ENCODE results near the gene RUFY2. TPM values are rescaled to one million over a fixed set of nuclear protein-coding genes. Genes with fewer than 3 reads are reported as not detected.

The RUFY2 gene
- total RNA-seq, 2 donors from 2014 or later: 14.5 to 21.7 TPM

- no peaks in the 10 kb centered on the region for H3K9me3 ChIP-seq
- DNase-seq: no peak
- no peaks in the 10 kb centered on the region for H3K36me3 ChIP-seq
- no peak overlapping the region for H3K9ac ChIP-seq (ENCODE audit: low read depth in 2 of 2, low read length in 2 of 2)
- intact Hi-C loops (cut with DNase I): no loop called here
- no peaks in the 10 kb centered on the region for H3K27me3 ChIP-seq
- H3K4me3 ChIP-seq: no peak overlapping the region
- no peaks in the 10 kb centered on the region for H3K4me1 ChIP-seq
- no peak for TF ChIP-seq CTCF (IDR thresholded peaks at IDR 0.05)
- no peak overlapping the region for H3K27ac ChIP-seq
Measured at GRCh38 chr10:68364101-68364886, 42.8 kb downstream of the RUFY2 start.

GRCh38 chr10:68362590-68362989 lies 44.5 kb downstream of the RUFY2 start:
- intact Hi-C loops (cut with DNase I): no loop called here
- Histone ChIP-seq H3K4me3 (no peak overlapping the region), H3K27ac (no peak overlapping the region), H3K9ac (ENCODE audit: low read depth in 2 of 2, low read length in 2 of 2) (no peak overlapping the region), H3K36me3 (no peaks in the 10 kb centered on the region), H3K27me3 (no peaks in the 10 kb centered on the region), H3K9me3 (no peaks in the 10 kb centered on the region), H3K4me1 (no peaks in the 10 kb centered on the region)
- no peak for DNase-seq
- no peak for TF ChIP-seq CTCF (IDR thresholded peaks at IDR 0.05)

GRCh38 chr10:68359189-68359588 lies 47.9 kb downstream of the RUFY2 start:
- Histone ChIP-seq H3K9me3 (no peaks in the 10 kb centered on the region), H3K27ac (no peak overlapping the region), H3K36me3 (no peaks in the 10 kb centered on the region), H3K4me3 (no peak overlapping the region), H3K9ac (ENCODE audit: low read depth in 2 of 2, low read length in 2 of 2) (no peak overlapping the region), H3K27me3 (no peaks in the 10 kb centered on the region), H3K4me1 (no peaks in the 10 kb centered on the region)
- intact Hi-C loops (cut with DNase I): no loop called here
- DNase-seq: no peak
- TF ChIP-seq CTCF (IDR thresholded peaks at IDR 0.05): no peak

GRCh38 chr10:68353537-68353936 lies 53.5 kb downstream of the RUFY2 start:
- Histone ChIP-seq H3K4me3 (no peak overlapping the region), H3K9ac (ENCODE audit: low read depth in 2 of 2, low read length in 2 of 2) (no peak overlapping the region), H3K4me1 (no peaks in the 10 kb centered on the region), H3K9me3 (no peaks in the 10 kb centered on the region), H3K27ac (no peak overlapping the region), H3K27me3 (no peaks in the 10 kb centered on the region), H3K36me3 (no peaks in the 10 kb centered on the region)
- no peak for TF ChIP-seq CTCF (IDR thresholded peaks at IDR 0.05)
- DNase-seq: no peak
- intact Hi-C loops (cut with DNase I): no loop called here

GRCh38 chr10:68348265-68348741 lies 58.8 kb downstream of the RUFY2 start:
- Histone ChIP-seq H3K9me3 (no peaks in the 10 kb centered on the region), H3K27ac (no peak overlapping the region), H3K4me1 (no peaks in the 10 kb centered on the region), H3K4me3 (no peak overlapping the region), H3K27me3 (no peaks in the 10 kb centered on the region), H3K9ac (ENCODE audit: low read depth in 2 of 2, low read length in 2 of 2) (no peak overlapping the region), H3K36me3 (peaks cover 13% of the 10 kb centered on the region)
- intact Hi-C loops (cut with DNase I): loop anchor here (2.0 kb wide), 1 partner anchor 136 kb away; no protein-coding TSS in a partner anchor
- DNase-seq: peak; percentile 58
- TF ChIP-seq CTCF (IDR thresholded peaks at IDR 0.05): peak; percentile 63
